Epithelial cell of umbilical artery (primary cell): ENCODE data around the gene OR10R2. TPM values are rescaled to one million over a fixed set of nuclear protein-coding genes. Genes with fewer than 3 reads are reported as not detected.

ENCODE experiments used
- total RNA-seq: library from RNA; depleted of rRNA; stranded (reverse); fragments of >200 nt; gene quantifications from 2 replicates; pipeline ENCODE4 v1.2.3, GENCODE V29; 2014

The OR10R2 gene
- not detected in 2 replicates for total RNA-seq

GRCh38 chr1:158471920-158472319 is at the start of gene OR10R2:
Gene OR10R2, plus strand, starts transcription at chr1:158472220. Its CDS starts 106 bp downstream, at chr1:158472326.

GRCh38 chr1:158426137-158426536 is 45.9 kb upstream of the OR10R2 start, which contains the start of gene OR10K2:
Gene OR10K2, minus strand, starts transcription at chr1:158426237. Its CDS starts 5,371 bp downstream, at chr1:158420866.

GRCh38 chr1:158461534-158461933 is 10.5 kb upstream of the OR10R2 start, which contains the start of gene OR10K1:
Gene OR10K1, plus strand, starts transcription at chr1:158461834. Its CDS starts 3,728 bp downstream, at chr1:158465562.

Other genes starting within 250 kb of the OR10R2 start
- under 0.01 TPM in 1 of 2 replicates, not detected in the other for gene CD1A, start 217.8 kb upstream of the OR10R2 start, total RNA-seq
- not detected in 2 replicates for gene CD1C, start 182.3 kb upstream of the OR10R2 start, total RNA-seq
- gene CD1B, start 140.7 kb upstream of the OR10R2 start, total RNA-seq = not detected in 2 replicates
- gene CD1E, start 118.3 kb upstream of the OR10R2 start, total RNA-seq = not detected in 2 replicates
- not detected in 2 replicates for gene OR10T2, start 72.8 kb upstream of the OR10R2 start, total RNA-seq
- not detected in 2 replicates for gene OR10K2, start 46.0 kb upstream of the OR10R2 start, total RNA-seq
- not detected in 2 replicates for gene OR10K1, start 10.4 kb upstream of the OR10R2 start, total RNA-seq
- gene OR6Y1, start 82.2 kb downstream of the OR10R2 start, total RNA-seq = not detected in 2 replicates
- gene OR6P1, start 98.4 kb downstream of the OR10R2 start, total RNA-seq = not detected in 2 replicates
- not detected in 2 replicates for gene OR10X1, start 107.7 kb downstream of the OR10R2 start, total RNA-seq
- gene OR10Z1, start 133.0 kb downstream of the OR10R2 start, total RNA-seq = not detected in 2 replicates
- gene SPTA1, start 214.5 kb downstream of the OR10R2 start, total RNA-seq = under 0.01 and 0.32 TPM in 2 replicates
- not detected in 2 replicates for gene OR6K2, start 228.4 kb downstream of the OR10R2 start, total RNA-seq
- not detected in 2 replicates for gene OR6K3, start 248.5 kb downstream of the OR10R2 start, total RNA-seq